A673 (cell line): Measurements from ENCODE around the gene NOL3.

Experiments used
- EZH2 ChIP-seq: fragments of 200-600 bp; sonication (generic); IDR thresholded peaks from 2 replicates; pipeline ENCODE4 v1.6.1; 2017; ENCODE audit warnings: borderline replicate concordance, low read depth, mild to moderate bottlenecking, mixed read lengths, antibody characterized with exemption, low read length; ENCODE audit not compliant: poor library complexity, severe bottlenecking
- TF ChIP-seq, protein P1 (sequence below): fragments of 300-800, 200-600 bp; sonication (generic); conservative IDR thresholded peaks from 2 replicates; pipeline ENCODE4 v1.5.1; 2017; ENCODE audit warnings: low read depth, mild to moderate bottlenecking, antibody characterized with exemption, low read length, moderate library complexity, mixed read lengths

DNA sequence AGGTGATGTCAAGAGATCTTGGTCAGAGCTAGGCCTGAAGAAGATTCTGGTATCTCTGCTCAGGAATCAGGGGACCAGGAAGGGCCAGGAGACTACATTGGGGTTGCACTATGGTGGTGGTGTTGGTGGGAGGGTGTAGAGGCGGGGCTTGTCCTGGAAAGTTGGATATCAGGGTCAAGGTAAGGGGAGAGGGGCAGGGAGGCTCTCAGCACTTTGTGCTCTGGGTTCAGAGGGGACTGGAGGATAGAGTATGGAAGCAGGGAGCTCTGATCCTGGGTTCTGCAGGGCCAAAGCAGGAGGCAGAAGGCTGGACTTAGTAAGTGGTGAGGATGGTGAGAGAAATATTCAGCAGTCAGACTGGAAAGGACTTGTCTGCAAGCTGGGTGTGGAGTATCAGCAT is 3.0 kb downstream of the NOL3 start:
- TF ChIP-seq, protein P1, sequence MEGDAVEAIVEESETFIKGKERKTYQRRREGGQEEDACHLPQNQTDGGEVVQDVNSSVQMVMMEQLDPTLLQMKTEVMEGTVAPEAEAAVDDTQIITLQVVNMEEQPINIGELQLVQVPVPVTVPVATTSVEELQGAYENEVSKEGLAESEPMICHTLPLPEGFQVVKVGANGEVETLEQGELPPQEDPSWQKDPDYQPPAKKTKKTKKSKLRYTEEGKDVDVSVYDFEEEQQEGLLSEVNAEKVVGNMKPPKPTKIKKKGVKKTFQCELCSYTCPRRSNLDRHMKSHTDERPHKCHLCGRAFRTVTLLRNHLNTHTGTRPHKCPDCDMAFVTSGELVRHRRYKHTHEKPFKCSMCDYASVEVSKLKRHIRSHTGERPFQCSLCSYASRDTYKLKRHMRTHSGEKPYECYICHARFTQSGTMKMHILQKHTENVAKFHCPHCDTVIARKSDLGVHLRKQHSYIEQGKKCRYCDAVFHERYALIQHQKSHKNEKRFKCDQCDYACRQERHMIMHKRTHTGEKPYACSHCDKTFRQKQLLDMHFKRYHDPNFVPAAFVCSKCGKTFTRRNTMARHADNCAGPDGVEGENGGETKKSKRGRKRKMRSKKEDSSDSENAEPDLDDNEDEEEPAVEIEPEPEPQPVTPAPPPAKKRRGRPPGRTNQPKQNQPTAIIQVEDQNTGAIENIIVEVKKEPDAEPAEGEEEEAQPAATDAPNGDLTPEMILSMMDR = no peak
- TF ChIP-seq EZH2 = no peak
